GM23338 (cell line): ENCODE results near the gene TMEM87B. TPM values are rescaled to one million over a fixed set of nuclear protein-coding genes. Genes with fewer than 3 reads are reported as not detected.
A peak's percentile ranks its signal among the peaks of the same experiment; 100 is the strongest.

ENCODE experiments used
- ATAC-seq: fragments of 200-7000 bp; cut with Tn5 transposase; 3 replicates; pipeline ENCODE4 v1.9.1; 2020
- DNase-seq: peaks from one replicate; pipeline ENCODE4 v3.0.0-alpha.2; 2015; ENCODE audit warnings: low spot score
- H2AFZ ChIP-seq: fragments of 200-600 bp; sonication (generic); 2 replicates; pipeline ENCODE4 v1.8.0; 2016; ENCODE audit warnings: antibody characterized with exemption, mild to moderate bottlenecking, moderate library complexity
- H3F3A ChIP-seq: fragments of 200-600 bp; sonication (generic); replicated peaks from 2 replicates; pipeline ENCODE4 v1.8.0; 2017; ENCODE audit warnings: antibody characterized with exemption, mixed run types, low read depth
- H3K27ac ChIP-seq: fragments of 200-600 bp; sonication (generic); 2 replicates; pipeline ENCODE4 v1.6.1; 2016; ENCODE audit warnings: low read depth
- H3K27me3 ChIP-seq: fragments of 200-600 bp; sonication (generic); 2 replicates; pipeline ENCODE4 v1.8.0; 2016; ENCODE audit warnings: mild to moderate bottlenecking, mixed run types, moderate library complexity; ENCODE audit not compliant: insufficient read depth
- H3K36me3 ChIP-seq: fragments of 200-600 bp; sonication (generic); 2 replicates; pipeline ENCODE4 v1.8.0; 2016; ENCODE audit warnings: mild to moderate bottlenecking; ENCODE audit not compliant: insufficient read depth
- H3K4me1 ChIP-seq: fragments of 200-600 bp; sonication (generic); 2 replicates; pipeline ENCODE4 v1.8.0; 2016; ENCODE audit warnings: mild to moderate bottlenecking, moderate library complexity; ENCODE audit not compliant: insufficient read depth
- H3K4me2 ChIP-seq: fragments of 200-600 bp; sonication (generic); 2 replicates; pipeline ENCODE4 v1.7.1; 2017; ENCODE audit warnings: mixed run types
- H3K4me3 ChIP-seq: fragments of 200-600 bp; sonication (generic); 2 replicates; pipeline ENCODE4 v1.6.1; 2016; ENCODE audit warnings: mixed run types
- H3K79me2 ChIP-seq: fragments of 200-600 bp; sonication (generic); replicated peaks from 2 replicates; pipeline ENCODE4 v1.8.0; 2017; ENCODE audit warnings: mild to moderate bottlenecking; ENCODE audit not compliant: insufficient read depth
- H3K9me2 ChIP-seq: fragments of 200-600 bp; sonication (generic); 2 replicates; pipeline ENCODE4 v1.8.0; 2017; ENCODE audit not compliant: insufficient read depth
- H4K20me1 ChIP-seq: fragments of 200-600 bp; sonication (generic); replicated peaks from 2 replicates; pipeline ENCODE4 v1.8.0; 2017; ENCODE audit warnings: mild to moderate bottlenecking; ENCODE audit not compliant: insufficient read depth
- H3K27ac Mint-ChIP-seq: 2 replicates; pipeline ENCODE4 v1.8.0; 2020; ENCODE audit warnings: inconsistent platforms, mild to moderate bottlenecking, moderate library complexity, mixed read lengths
- H3K27me3 Mint-ChIP-seq: 3 replicates; pipeline ENCODE4 v1.8.0; 2022; ENCODE audit warnings: low read depth, mild to moderate bottlenecking, moderate library complexity, mixed read lengths, inconsistent platforms; ENCODE audit not compliant: insufficient read depth, poor library complexity
- H3K36me3 Mint-ChIP-seq: 3 replicates; pipeline ENCODE4 v1.8.0; 2021; ENCODE audit warnings: low read depth, mild to moderate bottlenecking, inconsistent platforms, moderate library complexity, mixed read lengths
- H3K4me1 Mint-ChIP-seq: 3 replicates; pipeline ENCODE4 v1.8.0; 2020; ENCODE audit warnings: mild to moderate bottlenecking, inconsistent platforms, mixed read lengths
- H3K4me3 Mint-ChIP-seq: 3 replicates; pipeline ENCODE4 v1.8.0; 2021; ENCODE audit warnings: moderate library complexity, mild to moderate bottlenecking, inconsistent platforms, mixed read lengths
- H3K9me3 Mint-ChIP-seq: 3 replicates; pipeline ENCODE4 v1.8.0; 2020; ENCODE audit warnings: moderate library complexity, mild to moderate bottlenecking, inconsistent platforms, mixed read lengths
- CREB1 ChIP-seq: fragments of 250-450 bp; sonication (Bioruptor Pico); IDR thresholded peaks from 2 replicates; pipeline ENCODE4 v1.5.0; 2020; ENCODE audit warnings: low read depth, mild to moderate bottlenecking, moderate library complexity
- ETS1 ChIP-seq: IDR thresholded peaks from 2 replicates; pipeline ENCODE4 v1.6.1; 2016; ENCODE audit warnings: antibody characterized with exemption
- EZH2 ChIP-seq: fragments of 200-600 bp; sonication (generic); IDR thresholded peaks from one replicate; pipeline ENCODE4 v1.8.0; 2017; ENCODE audit warnings: antibody characterized with exemption, mild to moderate bottlenecking, low read depth; ENCODE audit not compliant: unreplicated experiment
- EZH2phosphoT487 ChIP-seq: fragments of 200-600 bp; sonication (generic); IDR thresholded peaks from one replicate; pipeline ENCODE4 v1.8.1; 2018; ENCODE audit warnings: antibody characterized with exemption; ENCODE audit not compliant: unreplicated experiment
- JUNB ChIP-seq: IDR thresholded peaks from one replicate; pipeline ENCODE4 v1.6.1; 2016; ENCODE audit warnings: antibody characterized with exemption; ENCODE audit not compliant: unreplicated experiment
- POLR2AphosphoS5 ChIP-seq: IDR thresholded peaks from 2 replicates; pipeline ENCODE4 v1.6.1; 2016; ENCODE audit warnings: antibody characterized with exemption, low read depth
- STAT1 ChIP-seq: IDR thresholded peaks from one replicate; pipeline ENCODE4 v1.6.1; 2016; ENCODE audit warnings: antibody characterized with exemption; ENCODE audit not compliant: unreplicated experiment
- ZNF114 ChIP-seq: fragments of 250-450 bp; sonication (Bioruptor Pico); IDR thresholded peaks from 2 replicates; pipeline ENCODE4 v1.5.0; 2020; ENCODE audit warnings: mild to moderate bottlenecking, moderate library complexity
- ZNF331 ChIP-seq: fragments of 250-450 bp; sonication (Bioruptor Pico); IDR thresholded peaks from 2 replicates; pipeline ENCODE4 v1.5.0; 2020; ENCODE audit warnings: low read depth, mild to moderate bottlenecking, moderate library complexity
- polyA plus RNA-seq: library from polyadenylated mRNA; unstranded; fragments of >200 nt; fragmentation: Nextera tagmentation; extraction: Ambion mirVana; gene quantifications from 2 replicates; pipeline ENCODE4 v1.2.1, GENCODE V29; 2016
- total RNA-seq: library from RNA; depleted of rRNA; stranded (reverse); fragments of >200 nt; shearing (Covaris generic); gene quantifications from 2 replicates; pipeline ENCODE4 v1.2.3, GENCODE V29; 2014
- TF ChIP-seq, protein P1 (sequence below): fragments of 250-450 bp; sonication (Bioruptor Pico); IDR thresholded peaks from 2 replicates; pipeline ENCODE4 v1.5.0; 2020; ENCODE audit warnings: mild to moderate bottlenecking, moderate library complexity
- TF ChIP-seq, protein P2 (sequence below): IDR thresholded peaks from one replicate; pipeline ENCODE4 v1.6.1; 2018; ENCODE audit warnings: antibody characterized with exemption; ENCODE audit not compliant: unreplicated experiment

Gene TMEM87B
- total and polyA plus RNA-seq, 2 experiments from 2014 or later = 7.0 to 15.4 TPM

DNA sequence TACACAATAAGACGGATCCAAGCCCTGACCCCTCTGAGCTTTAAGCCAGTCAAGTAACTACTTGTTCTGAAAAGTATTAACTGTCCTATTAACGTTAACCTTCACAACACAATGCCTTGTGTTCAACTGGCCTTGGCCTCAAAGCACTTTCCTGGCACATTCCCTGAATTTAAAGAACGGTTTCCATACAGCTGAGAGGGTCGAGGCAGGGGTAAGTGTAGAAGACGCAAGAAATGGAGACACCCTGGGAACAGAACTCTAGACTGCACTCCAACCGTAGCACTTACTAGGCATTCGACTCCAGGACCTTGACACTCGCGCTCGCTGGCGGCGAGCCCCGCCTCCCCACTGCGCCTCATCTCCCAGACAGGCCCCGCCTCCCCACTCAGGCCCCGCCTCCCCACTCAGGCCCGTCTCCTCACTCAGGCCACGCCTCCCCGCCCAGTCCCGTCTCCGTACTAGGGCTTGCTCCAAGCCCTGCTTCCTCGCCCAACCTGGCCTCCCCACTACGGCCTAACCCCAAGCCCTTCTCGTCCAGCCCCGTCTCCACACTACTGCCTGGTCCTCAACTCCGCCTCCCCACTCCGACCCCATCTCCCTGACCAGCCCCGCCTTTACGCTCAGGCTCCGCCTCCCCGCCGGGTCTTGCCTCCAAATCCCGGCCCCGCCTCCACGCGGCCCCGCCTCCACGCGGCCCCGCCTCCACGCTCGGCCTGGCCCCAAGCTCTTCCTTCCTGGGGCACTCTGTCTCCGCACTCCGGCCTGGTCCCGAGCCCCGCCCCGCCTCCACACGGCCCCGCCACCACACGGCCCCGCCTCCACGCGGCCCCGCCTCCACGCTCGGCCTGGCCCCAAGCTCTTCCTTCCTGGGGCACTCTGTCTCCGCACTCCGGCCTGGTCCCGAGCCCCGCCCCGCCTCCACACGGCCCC is 887 bp upstream of the TMEM87B start (continued):
- TF ChIP-seq CREB1 (CRISPR knock-in tag) = no peak

- peak; percentile 61 for DNase-seq
- peak overlapping the region; percentile 82 for H3K4me2 ChIP-seq
- peak; percentile 13 for ATAC-seq
- peak overlapping the region; percentile 39 for H2AFZ ChIP-seq
- peaks cover 3% of the 10 kb centered on the region for H3F3A ChIP-seq
- H3K27me3 Mint-ChIP-seq = peaks cover 13% of the 10 kb centered on the region
- H3K4me3 Mint-ChIP-seq = peak overlapping the region; percentile 78
- H3K36me3 Mint-ChIP-seq = no peaks in the 10 kb centered on the region
- peaks cover 22% of the 10 kb centered on the region for H3K4me1 Mint-ChIP-seq
- H3K27ac Mint-ChIP-seq = peak overlapping the region; percentile 66; the same call in 1 of the 2 replicates
- H3K27ac ChIP-seq = peak overlapping the region; percentile 87; the same call in 1 of the 2 replicates
- H3K27me3 ChIP-seq = no peaks in the 10 kb centered on the region
- H3K9me2 ChIP-seq = no peaks in the 10 kb centered on the region
- no peaks in the 10 kb centered on the region for H3K36me3 ChIP-seq
- H4K20me1 ChIP-seq = no peaks in the 10 kb centered on the region; the same call in none of the 2 replicates
- H3K4me1 ChIP-seq = peaks cover 15% of the 10 kb centered on the region
- H3K4me3 ChIP-seq = peak overlapping the region; percentile 96
- peaks cover 4% of the 10 kb centered on the region; the same call in 1 of the 2 replicates for H3K79me2 ChIP-seq
- no peaks in the 10 kb centered on the region for H3K9me3 Mint-ChIP-seq
- TF ChIP-seq ZNF114 (CRISPR knock-in tag) (no peak), CREB1 (CRISPR knock-in tag) (no peak), JUNB (no peak), EZH2 (no peak), STAT1 (no peak), ZNF331 (CRISPR knock-in tag) (no peak), ETS1 (no peak), POLR2AphosphoS5 (no peak), EZH2phosphoT487 (no peak)
- TF ChIP-seq, protein P1, sequence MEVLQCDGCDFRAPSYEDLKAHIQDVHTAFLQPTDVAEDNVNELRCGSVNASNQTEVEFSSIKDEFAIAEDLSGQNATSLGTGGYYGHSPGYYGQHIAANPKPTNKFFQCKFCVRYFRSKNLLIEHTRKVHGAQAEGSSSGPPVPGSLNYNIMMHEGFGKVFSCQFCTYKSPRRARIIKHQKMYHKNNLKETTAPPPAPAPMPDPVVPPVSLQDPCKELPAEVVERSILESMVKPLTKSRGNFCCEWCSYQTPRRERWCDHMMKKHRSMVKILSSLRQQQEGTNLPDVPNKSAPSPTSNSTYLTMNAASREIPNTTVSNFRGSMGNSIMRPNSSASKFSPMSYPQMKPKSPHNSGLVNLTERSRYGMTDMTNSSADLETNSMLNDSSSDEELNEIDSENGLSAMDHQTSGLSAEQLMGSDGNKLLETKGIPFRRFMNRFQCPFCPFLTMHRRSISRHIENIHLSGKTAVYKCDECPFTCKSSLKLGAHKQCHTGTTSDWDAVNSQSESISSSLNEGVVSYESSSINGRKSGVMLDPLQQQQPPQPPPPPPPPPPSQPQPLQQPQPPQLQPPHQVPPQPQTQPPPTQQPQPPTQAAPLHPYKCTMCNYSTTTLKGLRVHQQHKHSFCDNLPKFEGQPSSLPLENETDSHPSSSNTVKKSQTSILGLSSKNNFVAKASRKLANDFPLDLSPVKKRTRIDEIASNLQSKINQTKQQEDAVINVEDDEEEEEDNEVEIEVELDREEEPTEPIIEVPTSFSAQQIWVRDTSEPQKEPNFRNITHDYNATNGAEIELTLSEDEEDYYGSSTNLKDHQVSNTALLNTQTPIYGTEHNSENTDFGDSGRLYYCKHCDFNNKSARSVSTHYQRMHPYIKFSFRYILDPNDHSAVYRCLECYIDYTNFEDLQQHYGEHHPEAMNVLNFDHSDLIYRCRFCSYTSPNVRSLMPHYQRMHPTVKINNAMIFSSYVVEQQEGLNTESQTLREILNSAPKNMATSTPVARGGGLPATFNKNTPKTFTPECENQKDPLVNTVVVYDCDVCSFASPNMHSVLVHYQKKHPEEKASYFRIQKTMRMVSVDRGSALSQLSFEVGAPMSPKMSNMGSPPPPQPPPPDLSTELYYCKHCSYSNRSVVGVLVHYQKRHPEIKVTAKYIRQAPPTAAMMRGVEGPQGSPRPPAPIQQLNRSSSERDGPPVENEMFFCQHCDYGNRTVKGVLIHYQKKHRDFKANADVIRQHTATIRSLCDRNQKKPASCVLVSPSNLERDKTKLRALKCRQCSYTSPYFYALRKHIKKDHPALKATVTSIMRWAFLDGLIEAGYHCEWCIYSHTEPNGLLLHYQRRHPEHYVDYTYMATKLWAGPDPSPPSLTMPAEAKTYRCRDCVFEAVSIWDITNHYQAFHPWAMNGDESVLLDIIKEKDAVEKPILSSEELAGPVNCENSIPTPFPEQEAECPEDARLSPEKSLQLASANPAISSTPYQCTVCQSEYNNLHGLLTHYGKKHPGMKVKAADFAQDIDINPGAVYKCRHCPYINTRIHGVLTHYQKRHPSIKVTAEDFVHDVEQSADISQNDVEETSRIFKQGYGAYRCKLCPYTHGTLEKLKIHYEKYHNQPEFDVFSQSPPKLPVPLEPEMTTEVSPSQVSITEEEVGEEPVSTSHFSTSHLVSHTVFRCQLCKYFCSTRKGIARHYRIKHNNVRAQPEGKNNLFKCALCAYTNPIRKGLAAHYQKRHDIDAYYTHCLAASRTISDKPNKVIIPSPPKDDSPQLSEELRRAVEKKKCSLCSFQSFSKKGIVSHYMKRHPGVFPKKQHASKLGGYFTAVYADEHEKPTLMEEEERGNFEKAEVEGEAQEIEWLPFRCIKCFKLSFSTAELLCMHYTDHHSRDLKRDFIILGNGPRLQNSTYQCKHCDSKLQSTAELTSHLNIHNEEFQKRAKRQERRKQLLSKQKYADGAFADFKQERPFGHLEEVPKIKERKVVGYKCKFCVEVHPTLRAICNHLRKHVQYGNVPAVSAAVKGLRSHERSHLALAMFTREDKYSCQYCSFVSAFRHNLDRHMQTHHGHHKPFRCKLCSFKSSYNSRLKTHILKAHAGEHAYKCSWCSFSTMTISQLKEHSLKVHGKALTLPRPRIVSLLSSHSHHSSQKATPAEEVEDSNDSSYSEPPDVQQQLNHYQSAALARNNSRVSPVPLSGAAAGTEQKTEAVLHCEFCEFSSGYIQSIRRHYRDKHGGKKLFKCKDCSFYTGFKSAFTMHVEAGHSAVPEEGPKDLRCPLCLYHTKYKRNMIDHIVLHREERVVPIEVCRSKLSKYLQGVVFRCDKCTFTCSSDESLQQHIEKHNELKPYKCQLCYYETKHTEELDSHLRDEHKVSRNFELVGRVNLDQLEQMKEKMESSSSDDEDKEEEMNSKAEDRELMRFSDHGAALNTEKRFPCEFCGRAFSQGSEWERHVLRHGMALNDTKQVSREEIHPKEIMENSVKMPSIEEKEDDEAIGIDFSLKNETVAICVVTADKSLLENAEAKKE (CRISPR knock-in tag) = no peak
- TF ChIP-seq, protein P2, sequence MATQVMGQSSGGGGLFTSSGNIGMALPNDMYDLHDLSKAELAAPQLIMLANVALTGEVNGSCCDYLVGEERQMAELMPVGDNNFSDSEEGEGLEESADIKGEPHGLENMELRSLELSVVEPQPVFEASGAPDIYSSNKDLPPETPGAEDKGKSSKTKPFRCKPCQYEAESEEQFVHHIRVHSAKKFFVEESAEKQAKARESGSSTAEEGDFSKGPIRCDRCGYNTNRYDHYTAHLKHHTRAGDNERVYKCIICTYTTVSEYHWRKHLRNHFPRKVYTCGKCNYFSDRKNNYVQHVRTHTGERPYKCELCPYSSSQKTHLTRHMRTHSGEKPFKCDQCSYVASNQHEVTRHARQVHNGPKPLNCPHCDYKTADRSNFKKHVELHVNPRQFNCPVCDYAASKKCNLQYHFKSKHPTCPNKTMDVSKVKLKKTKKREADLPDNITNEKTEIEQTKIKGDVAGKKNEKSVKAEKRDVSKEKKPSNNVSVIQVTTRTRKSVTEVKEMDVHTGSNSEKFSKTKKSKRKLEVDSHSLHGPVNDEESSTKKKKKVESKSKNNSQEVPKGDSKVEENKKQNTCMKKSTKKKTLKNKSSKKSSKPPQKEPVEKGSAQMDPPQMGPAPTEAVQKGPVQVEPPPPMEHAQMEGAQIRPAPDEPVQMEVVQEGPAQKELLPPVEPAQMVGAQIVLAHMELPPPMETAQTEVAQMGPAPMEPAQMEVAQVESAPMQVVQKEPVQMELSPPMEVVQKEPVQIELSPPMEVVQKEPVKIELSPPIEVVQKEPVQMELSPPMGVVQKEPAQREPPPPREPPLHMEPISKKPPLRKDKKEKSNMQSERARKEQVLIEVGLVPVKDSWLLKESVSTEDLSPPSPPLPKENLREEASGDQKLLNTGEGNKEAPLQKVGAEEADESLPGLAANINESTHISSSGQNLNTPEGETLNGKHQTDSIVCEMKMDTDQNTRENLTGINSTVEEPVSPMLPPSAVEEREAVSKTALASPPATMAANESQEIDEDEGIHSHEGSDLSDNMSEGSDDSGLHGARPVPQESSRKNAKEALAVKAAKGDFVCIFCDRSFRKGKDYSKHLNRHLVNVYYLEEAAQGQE = no peak
Observed at GRCh38 chr2:112055730-112056625, 909 bp downstream of the TMEM87B start.
